NT2/D1 (cell line): ENCODE measurements around the gene NSA2.
"Not testable (repeated sequence)": the region's sequence is repeated elsewhere in the genome, so short reads cannot be mapped to it uniquely, and the experiment has no call there.

Experiments
- YY1 ChIP-seq: IDR thresholded peaks from 2 replicates; pipeline ENCODE4 v1.6.1; 2011; ENCODE audit not compliant: insufficient read length, insufficient read depth
- ZNF274 ChIP-seq: IDR thresholded peaks from 2 replicates; pipeline ENCODE4 v1.6.1; 2011; ENCODE audit warnings: mild to moderate bottlenecking, low read depth, low read length

DNA sequence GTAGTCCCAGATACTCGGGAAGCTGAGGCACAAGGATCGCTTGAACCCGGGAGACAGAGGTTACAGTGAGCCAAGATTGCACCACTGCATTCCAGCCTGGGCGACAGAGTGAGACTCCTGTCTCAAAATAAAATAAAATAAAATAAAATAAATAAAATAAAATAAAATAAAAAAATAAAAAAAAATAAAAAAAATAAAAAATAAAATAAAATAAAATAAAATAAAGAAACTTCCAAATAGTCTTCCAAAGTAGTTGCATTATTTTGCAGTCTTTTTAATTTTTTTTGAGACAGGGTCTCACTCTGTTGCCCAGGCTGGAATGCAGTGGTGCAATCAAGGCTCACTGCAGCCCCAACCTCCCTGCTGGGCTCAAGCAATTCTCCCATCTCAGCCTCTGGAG lies 18.3 kb upstream of the NSA2 start:
- TF ChIP-seq YY1, ZNF274: not testable (repeated sequence)
